Lung (tissue), 12 donors: ENCODE measurements around the gene ARRB2. TPM values are rescaled to one million over a fixed set of nuclear protein-coding genes. Genes with fewer than 3 reads are reported as not detected.
A peak's percentile ranks its signal among the peaks of the same experiment; 100 is the strongest.

Source experiments
- ATAC-seq: fragments of 200-7000 bp; cut with Tn5 transposase; one replicate; pipeline ENCODE4 v1.9.1; 2020; ENCODE audit warnings: moderate number of reproducible peaks; ENCODE audit not compliant: insufficient read depth, low FRiP score
- DNase-seq, 3 donors: peaks; one replicate each; pipeline ENCODE4 v3.0.0-alpha.2; 2013 to 2017
- H3K27ac ChIP-seq, 2 donors: one replicate each; pipeline ENCODE4 v1.5.1; 2013; ENCODE audit warnings: mild to moderate bottlenecking in 2 of 2, moderate library complexity in 2 of 2, control low read depth in 1 of 2, inconsistent platforms in 1 of 2, low read depth in 1 of 2, low read length in 1 of 2
- H3K27me3 ChIP-seq, 3 donors: one replicate each; pipeline ENCODE4 v1.5.1; 2013; ENCODE audit warnings: low read length in 2 of 3; ENCODE audit not compliant: control insufficient read depth in 3 of 3, insufficient read depth in 3 of 3
- H3K36me3 ChIP-seq, 4 donors: one replicate each; pipeline ENCODE4 v1.5.1; 2013; ENCODE audit warnings: low read length in 4 of 4, mild to moderate bottlenecking in 1 of 4, moderate library complexity in 1 of 4; ENCODE audit not compliant: control insufficient read depth in 4 of 4, insufficient read depth in 4 of 4
- H3K4me1 ChIP-seq, 5 donors: one replicate each; pipeline ENCODE4 v1.5.1; 2013; ENCODE audit warnings: low read length in 5 of 5, mild to moderate bottlenecking in 2 of 5, moderate library complexity in 1 of 5; ENCODE audit not compliant: control insufficient read depth in 5 of 5, insufficient read depth in 5 of 5
- H3K4me3 ChIP-seq: one replicate; pipeline ENCODE4 v1.5.1; 2013; ENCODE audit warnings: mild to moderate bottlenecking, control low read depth, moderate library complexity
- H3K9ac ChIP-seq, 2 donors: one replicate each; pipeline ENCODE4 v1.5.1; 2013; ENCODE audit warnings: low read length in 2 of 2, control low read depth in 1 of 2; ENCODE audit not compliant: insufficient read depth in 1 of 2
- H3K9me3 ChIP-seq, 4 donors: one replicate each; pipeline ENCODE4 v1.5.1; 2013; ENCODE audit warnings: low read length in 3 of 4, mild to moderate bottlenecking in 1 of 4, moderate library complexity in 1 of 4; ENCODE audit not compliant: control insufficient read depth in 4 of 4, insufficient read depth in 3 of 4
- WGBS, 2 donors: extraction: QIAGEN DNeasy Blood & Tissue Kit; methylation state at CpG; one replicate each; pipeline ENCODE4 v1.1.7; 2013; 5-methylcytosine and 5-hydroxymethylcytosine counted together
- polyA plus RNA-seq, 2 donors: library from polyadenylated mRNA; stranded (reverse); fragments of 200-250 nt; gene quantifications; one replicate each; pipeline ENCODE4 v1.2.1, GENCODE V29; 2013
- total RNA-seq, 2 donors: library from RNA; depleted of rRNA in 1 of 2; stranded (reverse); fragments of >200 nt in 1 of 2; gene quantifications; one replicate each; pipeline ENCODE4 v1.2.1, GENCODE V29; 2014 to 2021
- TF ChIP-seq, protein P1 (sequence below): IDR thresholded peaks from 2 replicates; pipeline ENCODE4 v1.5.1; 2012; ENCODE audit warnings: mild to moderate bottlenecking; ENCODE audit errors: control extremely low read depth, extremely low read depth
- donor health status: control.
- donor health status: control.
- donor health status: Bipolar disorder and iron deficiency.
- donor health status: healthy.
- donor health status: DM: yes; HTN: yes; CAD: no.

ARRB2 gene
- total and polyA plus RNA-seq, 4 donors = 27.2 to 222 (median 142) TPM

DNA sequence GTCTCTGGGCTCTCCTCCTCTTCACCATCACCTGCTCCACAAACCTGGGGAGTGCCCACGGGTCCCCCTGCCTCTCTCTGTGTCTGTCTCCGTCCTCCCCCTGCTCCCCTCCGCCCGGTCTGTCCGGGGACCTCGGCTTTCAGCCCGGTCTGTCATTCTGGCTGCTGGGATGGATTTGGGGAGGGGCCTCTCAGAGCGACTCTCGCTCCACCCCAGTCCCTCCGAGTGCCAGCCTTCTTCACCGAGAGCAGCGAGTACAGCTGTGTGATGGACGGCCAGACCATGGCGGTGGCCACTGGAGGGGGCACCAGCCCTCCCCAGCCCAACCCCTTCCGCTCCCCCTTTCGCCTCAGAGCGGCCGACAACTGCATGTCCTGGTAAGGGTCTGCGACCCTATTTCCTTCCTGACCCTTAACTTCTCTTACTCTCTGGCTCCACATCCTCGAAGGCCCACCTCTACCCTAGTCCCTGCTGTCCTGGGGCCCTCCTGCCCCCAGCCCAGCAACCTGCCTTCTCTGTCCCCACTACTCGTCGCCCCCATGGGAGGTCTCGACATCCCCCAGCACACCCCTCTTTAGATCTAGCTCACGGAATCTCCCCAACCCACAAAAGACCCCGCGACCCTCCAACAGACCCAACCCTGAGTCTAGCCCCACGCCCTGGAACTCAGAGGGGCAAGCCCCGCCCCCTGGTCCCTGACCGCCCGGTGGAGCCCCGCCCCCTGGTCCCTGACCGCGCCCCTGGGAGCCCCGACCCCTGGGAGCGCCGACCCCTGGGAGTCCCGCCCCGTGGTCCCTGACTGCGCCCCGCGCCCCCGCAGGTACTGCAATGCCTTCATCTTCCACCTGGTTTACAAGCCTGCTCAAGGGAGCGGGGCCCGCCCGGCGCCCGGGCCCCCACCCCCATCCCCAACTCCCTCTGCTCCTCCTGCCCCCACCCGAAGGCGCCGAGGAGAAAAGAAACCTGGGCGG is 34.9 kb downstream of the ARRB2 start:
- Histone ChIP-seq H3K27ac (no peak overlapping the region), H3K4me1 (peaks cover 0 to 10% (median 0%) of the 10 kb centered on the region in 5 donors), H3K4me3 (no peak overlapping the region), H3K36me3 (no peaks in the 10 kb centered on the region), H3K9me3 (no peaks in the 10 kb centered on the region), H3K9ac (no peak overlapping the region), H3K27me3 (peaks cover 0 to 27% (median 3%) of the 10 kb centered on the region in 3 donors)
- TF ChIP-seq, protein P1, sequence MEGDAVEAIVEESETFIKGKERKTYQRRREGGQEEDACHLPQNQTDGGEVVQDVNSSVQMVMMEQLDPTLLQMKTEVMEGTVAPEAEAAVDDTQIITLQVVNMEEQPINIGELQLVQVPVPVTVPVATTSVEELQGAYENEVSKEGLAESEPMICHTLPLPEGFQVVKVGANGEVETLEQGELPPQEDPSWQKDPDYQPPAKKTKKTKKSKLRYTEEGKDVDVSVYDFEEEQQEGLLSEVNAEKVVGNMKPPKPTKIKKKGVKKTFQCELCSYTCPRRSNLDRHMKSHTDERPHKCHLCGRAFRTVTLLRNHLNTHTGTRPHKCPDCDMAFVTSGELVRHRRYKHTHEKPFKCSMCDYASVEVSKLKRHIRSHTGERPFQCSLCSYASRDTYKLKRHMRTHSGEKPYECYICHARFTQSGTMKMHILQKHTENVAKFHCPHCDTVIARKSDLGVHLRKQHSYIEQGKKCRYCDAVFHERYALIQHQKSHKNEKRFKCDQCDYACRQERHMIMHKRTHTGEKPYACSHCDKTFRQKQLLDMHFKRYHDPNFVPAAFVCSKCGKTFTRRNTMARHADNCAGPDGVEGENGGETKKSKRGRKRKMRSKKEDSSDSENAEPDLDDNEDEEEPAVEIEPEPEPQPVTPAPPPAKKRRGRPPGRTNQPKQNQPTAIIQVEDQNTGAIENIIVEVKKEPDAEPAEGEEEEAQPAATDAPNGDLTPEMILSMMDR = no peak
- DNase-seq = peak; percentile 22 to 38 (median 32)
- 14 to 28% methylated on average over 51 of the region's 51 CpGs for WGBS, 2 donors
- no peak for ATAC-seq

DNA sequence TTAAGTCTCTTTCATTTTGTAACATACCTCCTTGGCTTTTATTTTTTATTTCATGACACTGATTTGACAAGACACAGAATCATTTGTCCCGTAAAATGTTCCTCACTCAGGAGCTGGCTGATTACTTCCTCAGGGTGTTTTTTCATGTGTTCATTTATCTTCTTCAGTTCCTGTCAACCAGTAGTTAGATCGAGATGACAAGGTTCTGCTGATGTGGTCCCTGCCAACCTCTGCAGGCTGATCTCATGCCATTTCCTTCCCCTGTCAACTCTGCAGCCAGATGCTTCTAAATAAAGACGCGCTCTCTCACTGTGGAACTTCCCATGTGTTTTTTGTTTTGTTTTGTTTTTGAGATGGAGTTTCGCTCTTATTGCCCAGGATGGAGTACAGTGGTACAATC is 37.4 kb downstream of the ARRB2 start:
- Histone ChIP-seq H3K27ac (no peak overlapping the region), H3K27me3 (peaks cover 0 to 31% (median 3%) of the 10 kb centered on the region in 3 donors), H3K4me3 (no peak overlapping the region), H3K9ac (no peak overlapping the region), H3K9me3 (no peaks in the 10 kb centered on the region), H3K36me3 (no peaks in the 10 kb centered on the region), H3K4me1 (peaks cover 0 to 10% (median 0%) of the 10 kb centered on the region in 5 donors)
- TF ChIP-seq, protein P1 = no peak
- WGBS, 2 donors = 17 to 25% methylated on average over 5 of the region's 5 CpGs
- DNase-seq = peak in 2 of 3 donors; percentile 28 to 51
- no peak for ATAC-seq

DNA sequence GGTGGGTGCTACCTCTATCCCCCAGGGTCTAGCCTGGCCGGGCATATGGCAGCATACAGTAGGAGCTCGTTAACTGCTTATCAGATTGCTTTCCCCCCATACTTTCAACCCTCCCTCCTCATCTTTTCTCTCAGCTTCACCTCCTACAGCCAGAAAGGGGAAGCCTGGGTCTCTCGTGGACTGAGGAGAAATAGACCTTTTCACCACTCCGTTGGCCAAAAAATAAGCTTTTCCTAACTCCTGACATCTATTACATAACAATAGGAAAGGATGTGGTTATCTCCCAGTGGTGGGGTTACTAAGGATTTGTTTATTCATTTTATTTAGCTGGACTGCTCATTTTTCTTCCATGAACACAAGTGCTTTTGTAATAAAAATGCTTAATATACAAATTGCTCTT is 38.3 kb downstream of the ARRB2 start:
- TF ChIP-seq, protein P1 = no peak
- DNase-seq (no peak), ATAC-seq (no peak)
- H3K27ac ChIP-seq = no peak overlapping the region
- 26 to 45% methylated on average over 4 of the region's 4 CpGs for WGBS, 2 donors
- no peaks in the 10 kb centered on the region for H3K36me3 ChIP-seq
- H3K4me3 ChIP-seq = no peak overlapping the region
- no peak overlapping the region for H3K9ac ChIP-seq
- H3K4me1 ChIP-seq = peaks cover 0 to 10% (median 0%) of the 10 kb centered on the region in 5 donors
- no peaks in the 10 kb centered on the region for H3K9me3 ChIP-seq
- H3K27me3 ChIP-seq = peaks cover 0 to 33% (median 5%) of the 10 kb centered on the region in 3 donors
